Fibroblast of mammary gland (primary cell): ENCODE measurements around the gene MACF1.
A peak's percentile ranks its signal among the peaks of the same experiment; 100 is the strongest.
"Not testable (repeated sequence)": the region's sequence is repeated elsewhere in the genome, so short reads cannot be mapped to it uniquely, and the experiment has no call there.

Source experiments
- DNase-seq: peaks from one replicate; pipeline ENCODE4 v3.0.0-alpha.2; 2010; ENCODE audit warnings: low read depth
- H3K4me3 ChIP-seq: 2 replicates; pipeline ENCODE4 v1.5.1; 2011; ENCODE audit warnings: low read depth, mild to moderate bottlenecking, low read length, moderate library complexity; ENCODE audit not compliant: control insufficient read depth
- TF ChIP-seq, protein P1 (sequence below): conservative IDR thresholded peaks from 2 replicates; pipeline ENCODE4 v1.5.1; 2011; ENCODE audit warnings: low read depth, low read length, inconsistent platforms; ENCODE audit not compliant: control insufficient read depth, insufficient read depth

MACF1 gene

DNA sequence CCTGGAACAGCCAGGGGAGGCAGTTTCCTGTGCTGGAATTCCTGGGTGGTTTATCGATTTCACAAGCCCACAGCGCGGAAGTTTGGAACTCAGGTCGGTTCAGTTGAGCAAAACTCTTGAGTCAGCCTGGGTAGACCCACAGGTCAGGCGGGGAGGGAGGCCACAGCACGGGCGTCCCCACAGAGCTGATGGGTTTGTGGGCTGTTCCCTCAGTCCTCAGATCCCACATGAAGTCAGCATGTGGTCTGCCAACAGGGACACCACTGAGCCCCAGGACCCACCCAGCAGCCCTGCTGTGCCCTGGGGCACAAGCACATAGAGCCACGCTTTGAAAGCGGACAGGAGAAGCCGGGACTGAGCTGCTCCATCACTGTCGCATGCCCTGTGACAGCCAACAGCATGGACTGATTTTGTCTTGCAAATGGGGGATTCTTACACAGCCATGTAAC lies 304.4 kb downstream of the MACF1 start:
- TF ChIP-seq, protein P1, sequence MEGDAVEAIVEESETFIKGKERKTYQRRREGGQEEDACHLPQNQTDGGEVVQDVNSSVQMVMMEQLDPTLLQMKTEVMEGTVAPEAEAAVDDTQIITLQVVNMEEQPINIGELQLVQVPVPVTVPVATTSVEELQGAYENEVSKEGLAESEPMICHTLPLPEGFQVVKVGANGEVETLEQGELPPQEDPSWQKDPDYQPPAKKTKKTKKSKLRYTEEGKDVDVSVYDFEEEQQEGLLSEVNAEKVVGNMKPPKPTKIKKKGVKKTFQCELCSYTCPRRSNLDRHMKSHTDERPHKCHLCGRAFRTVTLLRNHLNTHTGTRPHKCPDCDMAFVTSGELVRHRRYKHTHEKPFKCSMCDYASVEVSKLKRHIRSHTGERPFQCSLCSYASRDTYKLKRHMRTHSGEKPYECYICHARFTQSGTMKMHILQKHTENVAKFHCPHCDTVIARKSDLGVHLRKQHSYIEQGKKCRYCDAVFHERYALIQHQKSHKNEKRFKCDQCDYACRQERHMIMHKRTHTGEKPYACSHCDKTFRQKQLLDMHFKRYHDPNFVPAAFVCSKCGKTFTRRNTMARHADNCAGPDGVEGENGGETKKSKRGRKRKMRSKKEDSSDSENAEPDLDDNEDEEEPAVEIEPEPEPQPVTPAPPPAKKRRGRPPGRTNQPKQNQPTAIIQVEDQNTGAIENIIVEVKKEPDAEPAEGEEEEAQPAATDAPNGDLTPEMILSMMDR = no peak
- DNase-seq = peak; percentile 68
- H3K4me3 ChIP-seq = no peak overlapping the region

DNA sequence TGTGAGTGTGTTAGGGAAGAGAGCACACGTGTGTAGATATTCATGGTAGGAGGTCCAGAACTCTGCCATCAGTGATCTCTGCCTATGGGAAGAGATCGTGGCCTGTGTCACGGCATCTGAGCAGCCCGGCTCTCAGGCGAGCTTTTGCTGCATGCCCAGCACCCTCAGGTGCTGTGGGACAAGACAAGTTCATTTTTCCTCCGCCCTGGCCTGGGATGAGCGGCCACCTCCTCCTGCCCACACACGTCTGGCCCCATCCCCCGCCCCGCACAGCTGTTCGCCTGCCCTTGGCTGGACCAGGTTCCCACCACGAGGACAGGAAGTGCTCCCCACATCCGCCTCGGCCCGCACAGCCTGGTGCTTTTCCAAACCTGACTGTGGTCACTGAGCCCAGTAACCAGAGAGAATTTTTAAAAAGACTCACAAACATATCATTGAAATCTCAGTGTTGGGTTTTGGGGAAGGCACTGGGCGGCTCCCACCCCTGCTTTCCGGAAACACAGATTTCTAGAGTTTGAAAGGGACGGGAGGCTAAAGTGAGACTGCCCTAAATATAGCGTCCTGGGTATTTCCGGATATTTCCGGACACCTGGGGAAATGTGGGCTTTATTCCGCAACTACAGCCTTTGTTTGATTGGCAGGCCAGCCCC lies 305.0 kb downstream of the MACF1 start:
- DNase-seq = peak; percentile 56
- no peak overlapping the region for H3K4me3 ChIP-seq
- TF ChIP-seq, protein P1 = no peak

DNA sequence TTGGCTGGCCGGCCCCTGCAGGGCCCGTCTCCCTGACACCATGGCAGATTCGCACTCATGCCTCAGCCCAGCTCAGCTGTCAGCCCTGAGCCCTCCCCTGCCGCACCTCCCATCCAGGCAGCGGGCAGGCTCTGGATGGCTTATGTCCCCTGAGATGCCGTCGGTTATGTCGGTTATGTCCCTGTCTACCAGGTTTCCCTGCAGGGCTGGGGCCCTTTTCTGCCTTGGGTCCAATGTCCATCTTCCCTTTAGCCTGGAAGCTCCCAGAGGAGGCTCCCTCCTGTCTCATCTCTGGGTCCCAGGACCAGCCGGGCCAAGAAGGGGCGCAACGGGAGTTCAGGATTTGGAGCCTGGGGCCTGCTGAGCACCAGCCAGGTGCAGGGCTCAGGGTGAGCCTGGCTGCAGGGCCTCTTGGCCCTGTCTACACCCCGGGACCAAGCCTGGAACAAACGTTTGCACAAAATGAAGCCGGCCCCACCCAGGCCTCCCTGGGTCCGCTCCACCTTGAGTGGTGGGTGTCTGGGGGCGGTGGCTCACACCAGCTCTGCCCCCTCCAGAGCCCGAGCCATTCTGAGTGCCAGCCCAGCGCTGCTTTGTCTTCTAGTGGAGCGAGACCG lies 306.2 kb downstream of the MACF1 start:
- not testable (repeated sequence) for DNase-seq, H3K4me3 ChIP-seq

DNA sequence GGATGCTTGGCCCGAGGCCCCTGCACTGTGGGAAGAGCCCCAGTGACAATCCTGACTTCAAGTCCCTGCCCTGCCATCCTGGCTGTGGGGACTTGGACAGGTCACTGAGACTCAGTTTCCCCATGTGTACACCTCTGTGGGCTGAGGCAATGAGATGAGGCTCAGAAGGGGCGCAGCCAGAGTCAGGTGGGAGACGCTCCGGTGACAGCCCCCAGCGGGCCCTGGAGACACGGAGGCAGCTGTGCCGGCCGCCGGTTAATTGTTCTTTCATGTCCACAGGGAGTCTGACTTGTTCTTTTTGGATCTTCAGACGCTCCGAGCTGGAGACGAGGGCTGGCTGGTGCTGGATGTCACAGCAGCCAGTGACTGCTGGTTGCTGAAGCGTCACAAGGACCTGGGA lies 307.0 kb downstream of the MACF1 start:
- DNase-seq, H3K4me3 ChIP-seq: not testable (repeated sequence)

DNA sequence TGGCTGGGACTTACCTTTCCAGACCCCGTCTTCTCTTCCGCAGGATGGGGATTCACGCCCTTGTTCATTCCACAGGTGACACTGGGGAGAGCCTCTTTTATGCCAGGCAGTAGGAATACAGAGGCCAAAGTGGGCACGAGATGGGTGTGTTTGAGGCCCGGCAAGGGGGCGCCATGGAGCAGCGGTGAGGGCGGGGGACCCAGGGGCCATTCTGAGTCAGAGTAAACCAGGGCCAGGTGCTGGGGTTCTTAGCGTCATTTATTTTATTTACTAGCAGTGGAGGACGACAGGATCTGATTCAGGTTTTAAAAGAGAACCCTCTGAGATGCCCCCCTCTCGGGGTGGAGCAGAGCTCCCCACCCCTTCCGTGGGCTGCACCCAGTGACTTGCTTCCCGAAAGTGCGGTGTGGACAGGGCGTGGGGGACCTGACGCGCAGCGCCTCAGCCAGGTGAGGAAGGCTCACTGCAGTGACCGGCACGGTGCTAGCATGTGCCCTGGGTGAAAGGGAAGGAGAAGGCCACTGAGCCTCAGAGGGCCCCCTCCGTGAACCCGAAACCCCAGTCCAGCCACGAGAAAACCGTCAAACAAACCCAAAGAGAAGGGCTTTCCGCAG lies 307.8 kb downstream of the MACF1 start:
- DNase-seq, H3K4me3 ChIP-seq: not testable (repeated sequence)

DNA sequence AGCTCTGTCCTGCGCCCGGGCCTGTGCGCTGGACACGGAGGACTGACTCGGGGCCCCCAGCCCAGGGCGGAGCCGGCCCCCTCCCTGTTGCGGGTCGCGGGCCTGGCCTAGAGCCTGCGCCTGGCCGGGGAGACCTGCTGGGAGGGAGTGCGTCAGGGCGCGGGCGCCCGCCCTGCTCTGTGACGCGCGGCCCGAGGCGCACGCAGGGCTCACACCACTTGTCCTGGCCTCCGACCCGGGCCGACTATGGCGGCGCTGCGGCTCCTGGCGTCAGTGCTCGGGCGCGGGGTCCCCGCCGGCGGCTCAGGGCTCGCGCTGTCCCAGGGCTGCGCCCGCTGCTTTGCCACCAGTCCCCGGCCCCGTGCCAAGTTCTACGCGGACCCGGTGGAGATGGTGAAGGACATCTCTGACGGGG lies 310.2 kb downstream of the MACF1 start:
- not testable (repeated sequence) for DNase-seq, H3K4me3 ChIP-seq

DNA sequence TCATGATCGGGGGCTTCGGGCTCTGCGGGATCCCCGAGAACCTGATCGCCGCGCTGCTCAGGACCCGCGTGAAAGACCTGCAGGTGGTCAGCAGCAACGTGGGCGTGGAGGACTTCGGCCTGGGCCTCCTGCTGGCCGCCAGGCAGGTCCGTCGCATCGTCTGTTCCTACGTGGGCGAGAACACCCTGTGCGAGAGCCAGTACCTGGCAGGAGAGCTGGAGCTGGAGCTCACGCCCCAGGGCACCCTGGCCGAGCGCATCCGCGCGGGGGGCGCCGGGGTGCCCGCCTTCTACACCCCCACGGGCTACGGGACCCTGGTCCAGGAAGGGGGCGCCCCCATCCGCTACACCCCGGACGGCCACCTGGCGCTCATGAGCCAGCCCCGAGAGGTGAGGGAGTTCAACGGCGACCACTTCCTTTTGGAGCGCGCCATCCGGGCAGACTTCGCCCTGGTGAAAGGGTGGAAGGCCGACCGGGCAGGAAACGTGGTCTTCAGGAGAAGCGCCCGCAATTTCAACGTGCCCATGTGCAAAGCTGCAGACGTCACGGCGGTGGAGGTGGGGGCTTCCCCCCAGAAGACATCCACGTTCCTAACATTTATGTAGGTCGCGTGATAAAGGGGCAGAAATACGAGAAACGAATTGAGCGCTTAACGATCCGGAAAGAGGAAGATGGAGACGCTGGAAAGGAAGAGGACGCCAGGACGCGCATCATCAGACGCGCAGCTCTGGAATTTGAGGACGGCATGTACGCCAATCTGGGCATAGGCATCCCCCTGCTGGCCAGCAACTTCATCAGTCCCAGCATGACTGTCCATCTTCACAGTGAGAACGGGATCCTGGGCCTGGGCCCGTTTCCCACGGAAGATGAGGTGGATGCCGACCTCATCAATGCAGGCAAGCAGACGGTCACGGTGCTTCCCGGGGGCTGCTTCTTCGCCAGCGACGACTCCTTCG lies 310.9 kb downstream of the MACF1 start:
- peak overlapping the region; percentile 25 for H3K4me3 ChIP-seq

DNA sequence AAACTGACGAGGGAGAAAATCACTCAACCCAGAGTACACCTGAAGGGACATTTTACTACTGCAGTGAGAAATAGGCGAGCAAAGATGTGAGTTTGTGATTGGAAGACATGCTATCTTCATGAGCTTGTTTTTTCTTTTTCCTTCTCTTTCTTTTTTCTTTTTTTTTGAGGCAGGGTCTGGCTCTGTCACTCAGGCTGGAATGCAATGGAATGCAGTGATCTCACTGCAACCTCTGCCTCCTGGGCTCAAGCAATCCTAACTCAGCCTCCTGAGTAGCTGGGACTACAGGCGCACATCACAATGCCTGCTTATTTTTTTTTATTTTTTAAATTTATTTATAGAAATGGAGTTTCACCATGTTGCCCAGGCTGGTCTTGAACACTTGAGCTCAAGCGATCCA lies 312.3 kb downstream of the MACF1 start:
- not testable (repeated sequence) for DNase-seq, H3K4me3 ChIP-seq

More for the DNA sequence above, 310.9 kb downstream of the MACF1 start:
- DNase-seq = peak; percentile 46

DNA sequence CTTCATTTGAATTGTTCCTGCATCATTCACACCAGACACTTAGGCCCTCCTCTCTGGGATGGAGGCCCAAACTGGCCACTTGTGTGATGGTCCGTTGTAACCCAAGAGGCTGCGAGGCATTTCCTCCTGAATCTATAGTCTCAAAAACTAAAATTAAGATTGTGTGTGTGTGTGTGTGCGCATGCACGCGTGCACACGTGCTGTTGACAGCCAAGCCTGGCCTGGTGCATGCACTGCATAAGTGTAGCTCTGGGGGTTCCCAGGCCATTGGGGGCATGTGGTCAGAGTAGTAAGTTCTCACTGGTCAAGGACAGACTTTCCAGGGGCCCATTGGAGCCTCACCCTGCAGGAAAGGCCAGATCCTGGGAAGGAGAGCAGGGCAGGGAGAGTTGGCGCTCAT lies 313.4 kb downstream of the MACF1 start:
- DNase-seq, H3K4me3 ChIP-seq: not testable (repeated sequence)

DNA sequence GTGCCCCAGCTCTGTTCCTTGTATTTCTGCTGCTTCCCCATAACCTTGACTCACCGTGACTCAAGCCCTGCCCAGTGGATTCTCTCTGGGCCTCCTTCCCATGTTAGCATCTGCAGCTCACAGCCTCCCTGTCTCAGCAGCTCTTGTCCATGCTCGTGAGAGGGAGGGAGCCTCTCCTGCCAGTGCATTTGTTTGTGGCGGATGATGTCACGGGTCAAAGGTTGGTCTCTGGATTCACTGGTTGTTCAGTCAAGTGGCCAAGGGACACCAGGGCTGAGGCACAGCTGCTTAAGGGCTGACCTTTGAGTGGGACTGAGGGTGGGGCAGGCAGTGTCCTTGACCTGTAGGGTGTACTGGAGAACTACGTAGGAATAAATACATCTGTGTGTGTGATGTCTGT lies 314.9 kb downstream of the MACF1 start:
- not testable (repeated sequence) for DNase-seq, H3K4me3 ChIP-seq

DNA sequence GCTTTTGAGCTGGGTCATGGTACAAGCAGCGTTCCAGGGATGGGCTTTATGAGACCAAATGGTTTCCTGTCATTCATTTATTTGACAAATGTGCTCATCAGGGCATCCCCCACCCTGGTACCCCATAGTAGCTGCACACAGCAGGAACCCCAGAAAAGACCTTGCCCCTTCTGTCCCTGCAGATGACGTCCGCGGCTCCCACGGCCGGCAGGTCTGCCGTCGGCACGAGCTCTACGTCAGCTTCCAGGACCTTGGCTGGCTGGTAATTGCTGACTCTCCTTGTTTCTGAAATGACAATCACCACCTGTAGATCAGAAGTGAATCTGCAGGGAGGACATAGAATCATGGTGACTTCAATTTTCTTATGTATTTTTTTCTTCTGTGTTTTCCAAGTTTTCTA lies 317.7 kb downstream of the MACF1 start:
- H3K4me3 ChIP-seq, DNase-seq: not testable (repeated sequence)
